Psoas muscle (tissue), 8 donors: ENCODE data around the gene PHLDB2. TPM values are rescaled to one million over a fixed set of nuclear protein-coding genes. Genes with fewer than 3 reads are reported as not detected.

Experiments
- ATAC-seq, 4 donors: fragments of 200-7000 bp; cut with Tn5 transposase; one replicate each; pipeline ENCODE4 v1.9.1; 2020; ENCODE audit warnings: moderate library complexity in 3 of 4, mild to moderate bottlenecking in 2 of 4
- DNase-seq, 2 donors: peaks; one replicate each; pipeline ENCODE4 v3.0.0-alpha.2; 2020
- H3K27ac ChIP-seq: fragments of 200-600 bp; one replicate; pipeline ENCODE4 v1.8.0; 2022
- H3K27me3 ChIP-seq, 3 donors: fragments of 200-600 bp in 1 of 3; one replicate each; pipeline versions ENCODE4 v1.6.1 to v1.8.0; 2013 to 2022; ENCODE audit warnings: low read length in 2 of 3, mild to moderate bottlenecking in 2 of 3, moderate library complexity in 1 of 3; ENCODE audit not compliant: insufficient read depth in 3 of 3
- H3K36me3 ChIP-seq, 2 donors: fragments of 200-600 bp in 1 of 2; one replicate each; pipeline versions ENCODE4 v1.6.1 to v1.8.0; 2013 to 2022; ENCODE audit warnings: low read depth in 1 of 2, mild to moderate bottlenecking in 1 of 2, moderate library complexity in 1 of 2; ENCODE audit not compliant: insufficient read depth in 1 of 2
- H3K4me1 ChIP-seq: fragments of 200-600 bp; one replicate; pipeline ENCODE4 v1.8.0; 2022
- H3K4me3 ChIP-seq: fragments of 200-600 bp; one replicate; pipeline ENCODE4 v1.8.0; 2022; ENCODE audit warnings: mild to moderate bottlenecking
- H3K9me3 ChIP-seq: fragments of 200-600 bp; one replicate; pipeline ENCODE4 v1.8.0; 2022
- CTCF ChIP-seq: fragments of 200-600 bp; IDR thresholded peaks from one replicate; pipeline ENCODE4 v1.8.0; 2022; ENCODE audit warnings: antibody characterized with exemption
- WGBS, 3 donors: extraction: QIAGEN DNeasy Blood & Tissue Kit; methylation state at CpG; one replicate each; pipeline versions ENCODE4 v1.1.6 to v1.1.7; 2013; 5-methylcytosine and 5-hydroxymethylcytosine counted together
- intact Hi-C, 2 donors: fragments of 100-400 bp; cut with DNase I; formaldehyde crosslinking; loops; one replicate each; pipeline versions ENCODE4 v1.11.0 to v1.14.2; 2022
- polyA plus RNA-seq, 3 donors: library from polyadenylated mRNA; stranded (reverse); fragments of 200-250 nt; gene quantifications; one replicate each; pipeline ENCODE4 v1.2.3, GENCODE V29; 2013
- total RNA-seq, 4 donors: library from RNA; stranded (reverse); fragmentation: NEBNext Ultra II Directional in 2 of 4; extraction: Animal tissue kit (Norgen Biotek cat#: 25700) in 2 of 4; gene quantifications; one replicate each; pipeline versions ENCODE4 v1.2.1 to v1.2.4, GENCODE V29; 2021 to 2023
- donor health status: healthy with polysubstance abuse.
- donor health status: DM: no; HTN: no; CAD: no; lungs with moderate emphysema.
- donor health status: Bipolar disorder and iron deficiency.
- donor health status: healthy.
- donor health status: DM: yes; HTN: yes; CAD: no.
- donor health status: DM: no; HTN: no; CAD: no.
- donor health status: DM: no; HTN: no; CAD: no.
- donor health status: DM: yes; HTN: yes; CAD: no.

Gene PHLDB2
- total and polyA plus RNA-seq, 7 donors, result 2.9 to 8.5 (median 5.6) TPM

- intact Hi-C loops, result no loop called here
- H3K4me1 ChIP-seq, result no peaks in the 10 kb centered on the region
- ATAC-seq, result no peak
These were observed 13.0 kb upstream of the PHLDB2 start for GRCh38 chr3:111846039-111846438.

DNA sequence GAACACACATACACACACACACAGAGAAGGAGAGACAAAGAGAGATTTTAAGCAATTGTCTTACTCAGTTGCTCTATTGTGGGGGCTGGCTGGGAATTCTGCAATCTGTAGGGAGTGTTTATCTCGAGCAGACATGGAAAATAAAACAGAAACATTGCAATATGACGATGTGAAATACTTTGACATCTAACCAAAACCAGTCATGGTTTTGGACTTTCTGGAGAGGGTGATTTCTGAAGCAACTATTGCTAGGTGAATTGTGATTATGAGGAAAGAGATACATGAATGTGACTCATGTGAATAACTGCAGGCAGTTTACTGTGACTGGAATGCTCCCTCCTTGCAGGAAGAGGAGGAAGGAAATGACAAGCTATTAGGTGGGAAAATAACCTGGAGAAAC is 12.3 kb upstream of the PHLDB2 start:
- Histone ChIP-seq H3K4me1 (no peaks in the 10 kb centered on the region), H3K36me3 (no peaks in the 10 kb centered on the region), H3K27ac (no peak overlapping the region), H3K4me3 (no peak overlapping the region), H3K9me3 (no peaks in the 10 kb centered on the region), H3K27me3 (no peaks in the 10 kb centered on the region)
- TF ChIP-seq CTCF, result no peak
- intact Hi-C loops, result no loop called here
- no peak for ATAC-seq
- DNase-seq, result no peak
- WGBS, 3 donors, result 49 to 63% (median 50%) methylated on average over 2 of the region's 2 CpGs

More at GRCh38 chr3:111846039-111846438, 13.0 kb upstream of the PHLDB2 start:
- WGBS, 3 donors, result 92 to 100% (median 96%) methylated on average over 1 of the region's 1 CpG
- no peaks in the 10 kb centered on the region for H3K36me3 ChIP-seq
- H3K4me3 ChIP-seq, result no peak overlapping the region
- H3K9me3 ChIP-seq, result no peaks in the 10 kb centered on the region
- H3K27me3 ChIP-seq, result no peaks in the 10 kb centered on the region
- no peak overlapping the region for H3K27ac ChIP-seq
- TF ChIP-seq CTCF, result no peak
- no peak for DNase-seq

- no peak for DNase-seq
- TF ChIP-seq CTCF, result no peak
- Histone ChIP-seq H3K27ac (no peak overlapping the region), H3K4me3 (no peak overlapping the region), H3K4me1 (no peaks in the 10 kb centered on the region), H3K9me3 (no peaks in the 10 kb centered on the region), H3K36me3 (no peaks in the 10 kb centered on the region), H3K27me3 (no peaks in the 10 kb centered on the region)
- WGBS, 3 donors, result 89 to 100% (median 93%) methylated on average over 1 of the region's 1 CpG
- ATAC-seq, result no peak
- intact Hi-C loops, result no loop called here
These were observed 10.8 kb upstream of the PHLDB2 start for GRCh38 chr3:111848283-111848682.

DNA sequence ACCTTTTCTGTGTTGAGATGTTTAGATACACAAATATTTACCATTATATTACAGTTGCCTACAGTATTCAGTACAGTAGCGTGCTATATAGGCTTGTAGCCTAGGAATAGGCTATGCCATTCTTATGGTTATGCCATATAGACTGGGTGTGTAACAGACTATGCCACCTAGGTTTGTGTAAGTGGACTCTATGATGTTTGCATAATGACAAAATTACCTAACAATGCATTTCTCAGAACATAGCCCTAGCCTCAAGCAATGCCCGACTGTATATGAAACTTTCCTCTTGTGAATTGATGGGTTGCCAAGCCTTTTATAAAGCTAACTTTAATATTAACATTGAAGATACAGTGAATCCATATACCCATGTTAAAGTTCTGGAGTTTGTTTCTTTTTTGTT is 10.3 kb upstream of the PHLDB2 start:
- TF ChIP-seq CTCF, result no peak

GRCh38 chr3:111850537-111850936 is 8.5 kb upstream of the PHLDB2 start:
- ATAC-seq (no peak), DNase-seq (no peak)
- TF ChIP-seq CTCF, result no peak
- intact Hi-C loops, result loop anchor here in 1 of 2 donors (1.0 kb wide), 1 partner anchor 22 kb away; no protein-coding TSS in a partner anchor
- Histone ChIP-seq H3K27me3 (no peaks in the 10 kb centered on the region), H3K36me3 (no peaks in the 10 kb centered on the region), H3K4me1 (no peaks in the 10 kb centered on the region), H3K4me3 (no peak overlapping the region), H3K9me3 (no peaks in the 10 kb centered on the region), H3K27ac (no peak overlapping the region)
- WGBS, 3 donors, result 73 to 81% (median 77%) methylated on average over 3 of the region's 3 CpGs

More for the DNA sequence above, 10.3 kb upstream of the PHLDB2 start:
- H3K9me3 ChIP-seq, result no peaks in the 10 kb centered on the region
- no peak overlapping the region for H3K4me3 ChIP-seq
- H3K4me1 ChIP-seq, result no peaks in the 10 kb centered on the region
- ATAC-seq (no peak), DNase-seq (no peak)
- 43 to 50% (median 50%) methylated on average over 2 of the region's 2 CpGs for WGBS, 3 donors
- intact Hi-C loops, result no loop called here
- H3K27ac ChIP-seq, result no peak overlapping the region
- no peaks in the 10 kb centered on the region for H3K27me3 ChIP-seq
- H3K36me3 ChIP-seq, result no peaks in the 10 kb centered on the region
